ENCODE data around the gene TRAIP. TPM values are rescaled to one million over a fixed set of nuclear protein-coding genes. Genes with fewer than 3 reads are reported as not detected.

The TRAIP gene
- total and polyA plus RNA-seq, 8 donors: 0.79 to 2.5 (median 1.1) TPM

- Histone ChIP-seq H3K9me3 (no peaks in the 10 kb centered on the region), H3K4me1 (peaks cover 0 to 19% (median 16%) of the 10 kb centered on the region in 3 donors), H3K4me3 (no peak overlapping the region), H3K27me3 (no peaks in the 10 kb centered on the region), H3K27ac (no peak overlapping the region), H3K36me3 (no peaks in the 10 kb centered on the region)
- DNase-seq (peak in 1 of 6 donors; percentile 5), FAIRE-seq (no peak), ATAC-seq (no peak)
- intact Hi-C loops (cut with DNase I): loop anchor here in 2 of 3 donors (5.0 kb wide), 2 partner anchors 36 to 106 kb away; no protein-coding TSS in a partner anchor
- TF ChIP-seq CTCF (IDR thresholded peaks at IDR 0.05): no peak
- 85 to 91% methylated on average over 2 of the region's 2 CpGs for WGBS, 2 donors
These were observed 55.2 kb downstream of the TRAIP start for GRCh38 chr3:49801160-49801559.

- H3K9me3 ChIP-seq: no peaks in the 10 kb centered on the region
- no peak within 1 kb of the TSS for H3K4me3 ChIP-seq
- 51 to 70% methylated on average over 4 of the region's 4 CpGs for WGBS, 2 donors
- ATAC-seq (no peak), DNase-seq (peak in 1 of 6 donors; percentile 13), FAIRE-seq (no peak)
- H3K27me3 ChIP-seq: no peaks in the 10 kb centered on the region
- intact Hi-C loops (cut with DNase I): loop anchor here in 2 of 3 donors (5.0 kb wide), 2 partner anchors 38 to 108 kb away; no protein-coding TSS in a partner anchor
- no peaks in the 10 kb centered on the region for H3K36me3 ChIP-seq
- no peak within 1 kb of the TSS for H3K27ac ChIP-seq
- no peak for TF ChIP-seq CTCF (IDR thresholded peaks at IDR 0.05)
- peaks cover 0 to 5% (median 4%) of the 10 kb centered on the region in 3 donors for H3K4me1 ChIP-seq
These were observed 56.6 kb downstream of the TRAIP start, which contains the start of gene CDHR4 for GRCh38 chr3:49799761-49800160. TSS of gene CDHR4 (minus strand) at chr3:49799873. CDS start at chr3:49799812, 61 bp downstream.

- no peaks in the 10 kb centered on the region for H3K27me3 ChIP-seq
- intact Hi-C loops (cut with DNase I): no loop called here
- ATAC-seq (no peak), FAIRE-seq (no peak), DNase-seq (peak in 1 of 6 donors; percentile 25)
- TF ChIP-seq CTCF (IDR thresholded peaks at IDR 0.05): no peak
- H3K27ac ChIP-seq: no peak overlapping the region
- H3K36me3 ChIP-seq: no peaks in the 10 kb centered on the region
- H3K4me3 ChIP-seq: no peak overlapping the region
- WGBS, 2 donors: 27 to 50% methylated on average over 1 of the region's 1 CpG
- H3K4me1 ChIP-seq: no peaks in the 10 kb centered on the region
- H3K9me3 ChIP-seq: no peaks in the 10 kb centered on the region
These were observed 57.3 kb downstream of the TRAIP start for GRCh38 chr3:49799105-49799504.

GRCh38 chr3:49794926-49795905 lies 61.1 kb downstream of the TRAIP start:
- no peak for TF ChIP-seq CTCF (IDR thresholded peaks at IDR 0.05)
- ATAC-seq (no peak), FAIRE-seq (no peak), DNase-seq (peak in 1 of 6 donors; percentile 56)
- intact Hi-C loops (cut with DNase I): no loop called here
- WGBS, 2 donors: 81 to 87% methylated on average over 24 of the region's 24 CpGs
- no peak overlapping the region for H3K4me3 ChIP-seq
- no peaks in the 10 kb centered on the region for H3K4me1 ChIP-seq
- no peak overlapping the region for H3K27ac ChIP-seq
- no peaks in the 10 kb centered on the region for H3K9me3 ChIP-seq
- H3K36me3 ChIP-seq: no peaks in the 10 kb centered on the region
- H3K27me3 ChIP-seq: no peaks in the 10 kb centered on the region

All from pancreas (tissue), 10 donors.